GM18907 (cell line): ENCODE results near the gene PDLIM5.
"Not testable (repeated sequence)": the region's sequence is repeated elsewhere in the genome, so short reads cannot be mapped to it uniquely, and the experiment has no call there.

Source experiments
- ATAC-seq: cut with Tn5 transposase; IDR thresholded peaks from one replicate; pipeline ENCODE4 v1.9.1; 2021; ENCODE audit warnings: mild to moderate bottlenecking, moderate library complexity; ENCODE audit not compliant: unreplicated experiment

PDLIM5 gene

DNA sequence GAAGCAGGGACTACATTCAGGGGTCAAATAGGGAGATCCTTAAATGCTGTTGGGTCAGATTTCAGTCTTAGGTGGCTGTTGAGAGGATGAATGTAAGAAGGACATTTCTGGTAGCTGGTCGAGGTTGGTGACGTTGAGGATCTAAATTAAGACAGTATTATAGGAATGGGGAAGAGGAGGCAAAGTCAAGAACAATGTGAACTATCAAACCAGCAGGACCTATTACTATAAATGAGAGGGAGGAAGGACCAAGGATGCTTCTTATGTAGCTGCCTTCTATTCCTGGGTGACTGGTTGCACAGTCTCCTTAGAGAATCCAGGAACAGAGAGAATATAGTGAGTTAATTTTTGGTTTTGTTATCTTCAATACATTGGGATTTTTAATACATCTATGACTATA, 187.6 kb downstream of the PDLIM5 start:
- ATAC-seq, result no peak

- ATAC-seq, result no peak
Measured at GRCh38 chr4:94640151-94640550, 188.4 kb downstream of the PDLIM5 start.

- ATAC-seq, result no peak
Measured at GRCh38 chr4:94641702-94642560, 190.2 kb downstream of the PDLIM5 start.

DNA sequence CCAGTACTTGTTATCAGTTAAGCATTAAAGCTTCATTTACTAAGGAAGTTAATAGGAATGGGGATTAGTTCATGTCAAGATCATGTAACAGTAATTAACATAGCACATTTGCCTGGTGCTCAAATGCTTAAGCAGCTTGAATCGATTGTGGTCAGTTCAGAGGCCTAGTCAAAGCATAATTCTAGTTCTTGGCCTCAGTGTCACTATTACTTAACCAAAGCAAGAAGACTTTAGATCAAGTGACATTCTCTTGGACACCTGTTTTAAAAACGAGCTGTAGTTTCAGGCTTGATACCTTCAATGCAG, 190.8 kb downstream of the PDLIM5 start:
- ATAC-seq, result no peak

- ATAC-seq, result no peak
Measured at GRCh38 chr4:94648699-94649098, 197.0 kb downstream of the PDLIM5 start.

DNA sequence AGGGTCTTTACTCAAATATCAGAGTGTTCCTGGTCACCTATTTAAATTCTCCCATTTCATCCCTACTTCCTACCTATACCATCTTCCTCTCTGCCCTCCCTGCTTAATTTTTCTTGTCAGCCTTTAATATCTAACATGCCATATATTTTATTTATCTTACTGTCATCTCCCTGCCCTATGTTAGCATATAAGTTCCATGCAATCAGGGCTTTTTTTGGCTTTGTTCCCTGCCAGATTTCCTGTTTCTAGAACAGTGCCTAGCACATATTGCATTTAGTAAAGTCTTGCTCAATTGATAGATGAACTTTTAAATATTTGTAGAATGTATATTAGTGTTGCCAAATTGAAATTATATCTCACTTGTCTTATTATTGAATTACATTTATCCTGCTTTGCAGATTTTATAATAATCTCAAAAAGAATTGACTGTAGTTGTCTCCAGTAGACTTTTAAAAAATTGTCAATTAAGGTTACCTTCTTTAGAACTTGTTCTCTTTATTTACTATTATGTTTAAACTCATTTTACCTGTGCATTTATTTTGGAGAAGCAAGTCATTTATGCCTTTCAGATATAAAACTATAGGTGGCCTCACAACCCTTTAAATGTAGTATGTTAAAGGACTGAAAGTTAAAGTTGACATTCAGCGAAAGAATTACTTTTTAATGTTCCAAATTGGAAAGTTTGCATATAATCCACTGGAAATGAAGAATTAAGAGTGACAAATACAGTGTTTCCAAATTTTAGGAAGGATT, 197.8 kb downstream of the PDLIM5 start:
- ATAC-seq, result no peak

DNA sequence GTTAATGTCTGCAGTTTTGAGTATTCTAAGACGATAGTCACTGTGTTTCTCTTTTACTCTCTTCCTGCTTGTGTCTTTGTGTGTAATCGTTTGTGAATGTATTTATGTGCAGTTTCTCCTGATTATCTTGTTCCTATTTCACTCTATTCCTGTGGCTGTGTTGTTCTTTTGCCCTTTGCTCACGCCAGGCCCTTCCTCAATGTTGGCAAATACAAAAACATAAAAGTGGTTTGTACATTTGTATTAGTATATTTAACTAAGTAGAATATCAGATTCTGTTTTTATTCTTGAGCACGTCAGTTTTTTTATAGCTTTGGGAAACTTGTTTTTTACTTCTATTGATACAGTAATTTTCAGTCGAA, 198.4 kb downstream of the PDLIM5 start:
- no peak for ATAC-seq

GRCh38 chr4:94650690-94651089, 198.9 kb downstream of the PDLIM5 start:
- no peak for ATAC-seq

DNA sequence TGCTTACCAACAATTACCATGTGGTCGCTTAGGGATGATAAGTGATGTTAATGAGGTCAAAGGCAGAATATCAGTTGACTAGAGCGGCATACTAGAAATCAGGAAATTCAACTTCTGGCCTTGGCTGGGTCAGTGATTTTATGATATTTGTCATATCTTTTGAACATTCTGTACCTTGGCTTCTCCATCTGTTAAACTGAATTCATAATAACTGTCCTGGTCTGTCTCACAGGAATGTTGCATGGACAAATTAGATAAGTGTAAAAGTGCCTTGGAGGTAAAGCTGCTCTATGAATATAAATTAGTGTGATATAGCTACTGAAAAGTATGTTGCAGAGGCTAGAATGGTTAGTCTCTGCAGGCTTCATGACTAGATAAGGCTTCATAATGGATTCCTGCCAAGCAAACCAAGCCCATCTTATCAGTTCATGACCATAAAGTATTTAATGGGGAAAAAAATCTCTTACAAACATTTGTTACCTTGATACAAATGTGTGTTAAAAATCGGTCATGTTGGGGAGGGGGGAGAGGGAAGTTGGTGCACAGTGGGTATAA, 201.4 kb downstream of the PDLIM5 start:
- ATAC-seq, result no peak

DNA sequence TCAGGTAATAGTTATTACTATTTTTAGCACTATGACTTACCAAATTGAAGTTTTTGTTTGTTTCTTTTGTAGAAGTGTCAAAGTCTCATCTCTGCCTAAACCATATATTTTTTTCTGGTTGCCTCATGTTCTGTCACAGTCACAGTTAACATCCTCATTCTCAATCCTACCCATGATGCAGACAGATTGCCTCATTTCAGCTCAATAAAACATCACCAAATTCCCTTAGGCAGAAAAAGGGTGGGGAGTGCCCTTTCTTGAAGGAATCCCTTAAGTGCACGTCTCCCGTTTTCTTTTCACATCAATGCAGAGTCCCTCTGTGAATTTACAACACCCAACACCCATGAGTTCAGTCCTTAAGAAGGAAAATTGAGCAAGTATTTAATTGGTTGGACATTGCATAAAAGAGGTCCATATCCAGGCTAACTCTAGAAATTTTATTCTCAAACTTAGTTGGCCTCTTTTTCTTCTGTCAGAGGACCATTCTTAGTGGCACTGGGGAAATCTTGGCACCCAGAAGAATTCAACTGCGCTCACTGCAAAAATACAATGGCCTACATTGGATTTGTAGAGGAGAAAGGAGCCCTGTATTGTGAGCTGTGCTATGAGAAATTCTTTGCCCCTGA, 202.4 kb downstream of the PDLIM5 start:
- ATAC-seq, result no peak

GRCh38 chr4:94654714-94655113, 203.0 kb downstream of the PDLIM5 start:
- ATAC-seq, result no peak

- no peak for ATAC-seq
Measured at GRCh38 chr4:94660614-94661013, 208.9 kb downstream of the PDLIM5 start.

DNA sequence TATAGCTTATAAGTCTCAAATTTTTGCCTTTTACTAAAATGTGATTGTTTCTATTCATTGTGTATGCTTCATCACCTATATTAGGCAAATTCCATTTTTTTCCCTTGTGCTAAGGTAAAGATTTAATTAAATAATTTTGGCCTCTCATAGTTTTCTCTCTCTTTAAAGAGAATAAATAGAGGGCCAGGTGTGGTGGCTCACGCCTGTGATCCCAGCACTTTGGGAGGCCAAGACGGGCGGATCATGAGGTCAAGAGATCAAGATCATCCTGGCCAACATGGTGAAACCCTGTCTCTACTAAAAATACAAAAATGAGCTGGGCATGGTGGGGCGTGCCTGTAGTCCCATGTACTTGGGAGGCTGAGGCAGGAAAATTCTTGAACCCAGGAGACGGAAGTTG, 213.3 kb downstream of the PDLIM5 start:
- not testable (repeated sequence) for ATAC-seq

- ATAC-seq, result peak; percentile 52
Measured at GRCh38 chr4:94665500-94666404, 214.0 kb downstream of the PDLIM5 start.

- no peak for ATAC-seq
Measured at GRCh38 chr4:94668724-94669123, 217.0 kb downstream of the PDLIM5 start.

DNA sequence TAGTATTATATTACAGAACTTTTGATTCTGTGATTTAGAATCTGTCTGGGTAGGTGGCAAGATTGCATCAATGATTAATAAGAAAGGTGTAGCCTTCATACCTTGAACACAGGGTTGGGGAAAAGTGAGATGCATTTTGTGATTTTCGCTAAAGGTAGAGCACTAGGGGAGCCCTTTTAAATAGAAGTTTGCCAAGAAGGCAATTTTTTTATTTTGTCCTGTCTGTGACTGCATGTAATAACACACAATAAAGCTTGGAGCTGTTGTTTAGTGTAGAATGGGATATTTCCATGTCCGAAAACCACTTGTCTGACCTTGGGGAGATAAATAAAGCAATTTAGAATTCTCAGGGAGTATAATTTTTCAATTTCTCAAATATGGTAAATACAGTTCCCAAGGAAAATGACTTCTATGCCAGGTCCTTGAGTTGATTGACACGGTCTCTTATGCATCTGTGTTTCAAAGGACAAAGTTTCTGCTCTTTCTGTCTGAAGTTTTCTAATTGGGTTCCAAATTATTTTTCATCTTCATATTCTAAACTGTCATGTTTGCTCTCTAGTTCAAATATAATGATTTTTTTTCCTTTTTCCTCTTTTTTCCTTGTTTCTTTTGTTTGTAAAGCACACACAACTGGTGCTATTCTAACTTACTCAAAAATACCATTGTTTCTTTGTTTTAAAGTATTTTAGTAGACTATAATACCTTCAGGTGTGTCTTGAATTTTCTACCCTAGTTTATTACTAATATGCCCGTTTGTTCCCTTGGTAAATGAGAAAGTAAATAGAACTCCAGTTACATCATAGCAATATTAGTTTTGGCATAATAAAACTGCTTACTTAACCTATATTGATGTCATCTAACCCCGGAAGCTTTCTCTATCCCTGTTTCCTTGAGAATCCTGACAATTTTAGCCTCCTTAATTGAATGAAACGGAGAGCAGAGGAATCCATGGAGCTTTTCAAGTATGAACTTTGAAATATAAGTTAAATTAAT, 218.2 kb downstream of the PDLIM5 start:
- no peak for ATAC-seq

GRCh38 chr4:94671113-94671512, 219.4 kb downstream of the PDLIM5 start:
- ATAC-seq, result no peak

- ATAC-seq, result no peak
Measured at GRCh38 chr4:94673961-94674360, 222.2 kb downstream of the PDLIM5 start.

- no peak for ATAC-seq
Measured at GRCh38 chr4:94676970-94677369, 225.2 kb downstream of the PDLIM5 start.
